Activated CD4-positive, alpha-beta memory T cell treated with anti-CD3 and anti-CD28 coated beads, Interleukin-2, amount 10 ng/mL, durations not matched to agents 7 days and 5 days (primary cell): ENCODE data around the gene TBCB. TPM values are rescaled to one million over a fixed set of nuclear protein-coding genes. Genes with fewer than 3 reads are reported as not detected.

Experiments used
- CTCF ChIA-PET: fragments of 350-600 bp; sonication (Branson Sonifier 250); formaldehyde crosslinking; loops from one replicate; lab custom pipeline; 2021; ENCODE audit warnings: antibody characterized with exemption, inconsistent platforms; lab: Charles Lee
- POLR2A ChIA-PET: fragments of 350-600 bp; sonication (Branson Sonifier 250); formaldehyde crosslinking; loops from one replicate; lab custom pipeline; 2021; ENCODE audit warnings: antibody characterized with exemption; lab: Charles Lee
- DNase-seq: peaks from one replicate; pipeline ENCODE4 v3.0.0-alpha.2; 2020
- H3K27ac Mint-ChIP-seq: one replicate; pipeline ENCODE4 v1.8.0; 2021; ENCODE audit warnings: mild to moderate bottlenecking, mixed read lengths
- H3K27me3 Mint-ChIP-seq: one replicate; pipeline ENCODE4 v1.8.0; 2021; ENCODE audit warnings: mixed read lengths
- H3K36me3 Mint-ChIP-seq: one replicate; pipeline ENCODE4 v1.8.0; 2021; ENCODE audit warnings: low read depth, mixed read lengths
- H3K4me1 Mint-ChIP-seq: one replicate; pipeline ENCODE4 v1.8.0; 2021; ENCODE audit warnings: mixed read lengths
- H3K4me3 Mint-ChIP-seq: one replicate; pipeline ENCODE4 v1.8.0; 2021; ENCODE audit warnings: mild to moderate bottlenecking, mixed read lengths
- H3K9me3 Mint-ChIP-seq: one replicate; pipeline ENCODE4 v1.8.0; 2021; ENCODE audit warnings: mixed read lengths
- total RNA-seq, 2 experiments: library from RNA; stranded (reverse); gene quantifications; one replicate each; pipeline ENCODE4 v1.2.3, GENCODE V29; 2021

The TBCB gene
- total RNA-seq, 2 experiments from 2014 or later: 185 to 200 TPM

- no peaks in the 10 kb centered on the region for H3K27me3 Mint-ChIP-seq
- H3K4me1 Mint-ChIP-seq: peaks cover 33% of the 10 kb centered on the region
- peak overlapping the region; percentile 5 for H3K4me3 Mint-ChIP-seq
- CTCF ChIA-PET: interaction anchor here (2.3 kb wide), 1 partner anchor 14 kb away, joined by 8 read pairs; no protein-coding TSS in a partner anchor
- POLR2A ChIA-PET: no interaction called here
- H3K36me3 Mint-ChIP-seq: peaks cover 58% of the 10 kb centered on the region
- no peak overlapping the region for H3K27ac Mint-ChIP-seq
- H3K9me3 Mint-ChIP-seq: no peaks in the 10 kb centered on the region
- DNase-seq: no peak
Measured at GRCh38 chr19:36142496-36142895, 27.2 kb downstream of the TBCB start.

GRCh38 chr19:36144624-36145023 lies 29.4 kb downstream of the TBCB start:
- CTCF ChIA-PET: interaction anchor here (1.1 to 1.8 kb wide), 2 partner anchors 17 to 34 kb away, joined by 5 to 11 read pairs; no protein-coding TSS in a partner anchor
- peaks cover 25% of the 10 kb centered on the region for H3K4me1 Mint-ChIP-seq
- no peak overlapping the region for H3K27ac Mint-ChIP-seq
- DNase-seq: no peak
- POLR2A ChIA-PET: no interaction called here
- no peaks in the 10 kb centered on the region for H3K27me3 Mint-ChIP-seq
- no peak overlapping the region for H3K4me3 Mint-ChIP-seq
- H3K9me3 Mint-ChIP-seq: no peaks in the 10 kb centered on the region
- H3K36me3 Mint-ChIP-seq: peaks cover 75% of the 10 kb centered on the region

- peaks cover 60% of the 10 kb centered on the region for H3K36me3 Mint-ChIP-seq
- H3K9me3 Mint-ChIP-seq: no peaks in the 10 kb centered on the region
- H3K27me3 Mint-ChIP-seq: no peaks in the 10 kb centered on the region
- ChIA-PET CTCF (interaction anchor here (1.0 kb wide), 1 partner anchor 22 kb away, joined by 3 read pairs; no protein-coding TSS in a partner anchor), POLR2A (interaction anchor here (0.8 kb wide), 1 partner anchor 19 kb away, joined by 3 read pairs; no protein-coding TSS in a partner anchor)
- no peak for DNase-seq
- H3K4me3 Mint-ChIP-seq: no peak overlapping the region
- peaks cover 8% of the 10 kb centered on the region for H3K4me1 Mint-ChIP-seq
- no peak overlapping the region for H3K27ac Mint-ChIP-seq
Measured at GRCh38 chr19:36149673-36150406, 34.6 kb downstream of the TBCB start.

- Mint-ChIP-seq H3K9me3 (no peaks in the 10 kb centered on the region), H3K36me3 (peaks cover 55% of the 10 kb centered on the region), H3K27ac (no peak overlapping the region), H3K4me3 (no peak overlapping the region), H3K4me1 (peaks cover 8% of the 10 kb centered on the region), H3K27me3 (no peaks in the 10 kb centered on the region)
- POLR2A ChIA-PET: interaction anchor here (1.0 kb wide), 1 partner anchor 13 kb away, joined by 3 read pairs; no protein-coding TSS in a partner anchor
- CTCF ChIA-PET: no interaction called here
- no peak for DNase-seq
Measured at GRCh38 chr19:36150586-36150985, 35.3 kb downstream of the TBCB start.

- no peak for DNase-seq
- POLR2A ChIA-PET: interaction anchor here (1.0 to 1.2 kb wide), 2 partner anchors 11 to 12 kb away, joined by 3 read pairs; partner anchors contain the start of gene CAPNS1
- CTCF ChIA-PET: no interaction called here
- Mint-ChIP-seq H3K27me3 (no peaks in the 10 kb centered on the region), H3K9me3 (no peaks in the 10 kb centered on the region), H3K27ac (no peak overlapping the region), H3K36me3 (peaks cover 47% of the 10 kb centered on the region), H3K4me1 (peaks cover 7% of the 10 kb centered on the region), H3K4me3 (no peak overlapping the region)
Measured at GRCh38 chr19:36151144-36152018, 36.1 kb downstream of the TBCB start.

- peaks cover 41% of the 10 kb centered on the region for H3K36me3 Mint-ChIP-seq
- peaks cover 5% of the 10 kb centered on the region for H3K4me1 Mint-ChIP-seq
- no peaks in the 10 kb centered on the region for H3K27me3 Mint-ChIP-seq
- CTCF ChIA-PET: no interaction called here
- no peaks in the 10 kb centered on the region for H3K9me3 Mint-ChIP-seq
- no peak overlapping the region for H3K4me3 Mint-ChIP-seq
- no peak for DNase-seq
- POLR2A ChIA-PET: interaction anchor here (1.2 kb wide), 1 partner anchor 12 kb away, joined by 3 read pairs; the partner anchor contains the start of gene CAPNS1
- H3K27ac Mint-ChIP-seq: no peak overlapping the region
Measured at GRCh38 chr19:36152019-36152351, 36.7 kb downstream of the TBCB start.

GRCh38 chr19:36152352-36153091 lies 37.3 kb downstream of the TBCB start, which contains the start of gene COX7A1:
Gene COX7A1 (minus strand): TSS chr19:36152447. CDS start chr19:36152407, 40 bp downstream.
- Mint-ChIP-seq H3K36me3 (peaks cover 36% of the 10 kb centered on the region), H3K9me3 (no peaks in the 10 kb centered on the region), H3K4me3 (no peak within 1 kb of the TSS), H3K27me3 (no peaks in the 10 kb centered on the region), H3K27ac (no peak within 1 kb of the TSS), H3K4me1 (peaks cover 3% of the 10 kb centered on the region)
- ChIA-PET CTCF (interaction anchor here (0.5 to 1.1 kb wide), 2 partner anchors 15 to 25 kb away, joined by 3 to 5 read pairs; no protein-coding TSS in a partner anchor), POLR2A (interaction anchor here (1.0 to 1.4 kb wide), 4 partner anchors 12 to 13 kb away, joined by 3 to 6 read pairs (median 3); partner anchors contain the start of gene CAPNS1)
- no peak for DNase-seq

- CTCF ChIA-PET: interaction anchor here (0.5 to 1.1 kb wide), 3 partner anchors 14 to 202 kb away, joined by 3 to 6 read pairs (median 5); no protein-coding TSS in a partner anchor
Measured at GRCh38 chr19:36153126-36153525, 37.9 kb downstream of the TBCB start.

GRCh38 chr19:36160821-36161596 lies 45.7 kb downstream of the TBCB start:
- no peaks in the 10 kb centered on the region for H3K27me3 Mint-ChIP-seq
- no peak overlapping the region for H3K4me3 Mint-ChIP-seq
- H3K9me3 Mint-ChIP-seq: no peaks in the 10 kb centered on the region
- POLR2A ChIA-PET: interaction anchor here (0.9 kb wide), 1 partner anchor 9 kb away, joined by 3 read pairs; no protein-coding TSS in a partner anchor
- no peak overlapping the region for H3K27ac Mint-ChIP-seq
- no peak for DNase-seq
- CTCF ChIA-PET: no interaction called here
- H3K4me1 Mint-ChIP-seq: no peaks in the 10 kb centered on the region
- H3K36me3 Mint-ChIP-seq: peaks cover 25% of the 10 kb centered on the region

More at GRCh38 chr19:36153126-36153525, 37.9 kb downstream of the TBCB start:
- no peak overlapping the region for H3K27ac Mint-ChIP-seq
- peaks cover 3% of the 10 kb centered on the region for H3K4me1 Mint-ChIP-seq
- peaks cover 31% of the 10 kb centered on the region for H3K36me3 Mint-ChIP-seq
- DNase-seq: no peak
- no peaks in the 10 kb centered on the region for H3K27me3 Mint-ChIP-seq
- H3K9me3 Mint-ChIP-seq: no peaks in the 10 kb centered on the region
- no peak overlapping the region for H3K4me3 Mint-ChIP-seq
- POLR2A ChIA-PET: interaction anchor here (1.0 to 1.4 kb wide), 3 partner anchors 11 to 13 kb away, joined by 3 to 6 read pairs (median 3); partner anchors contain the start of gene CAPNS1

- Mint-ChIP-seq H3K9me3 (no peaks in the 10 kb centered on the region), H3K36me3 (peaks cover 27% of the 10 kb centered on the region), H3K27ac (no peak overlapping the region), H3K27me3 (no peaks in the 10 kb centered on the region), H3K4me1 (no peaks in the 10 kb centered on the region), H3K4me3 (no peak overlapping the region)
- no peak for DNase-seq
- CTCF ChIA-PET: interaction anchor here (13.0 kb wide), 1 partner anchor 36 kb away, joined by 150 read pairs; no protein-coding TSS in a partner anchor
- POLR2A ChIA-PET: interaction anchor here (0.9 to 1.2 kb wide), 3 partner anchors 11 to 49 kb away, joined by 3 read pairs; partner anchors contain the start of gene POLR2I
Measured at GRCh38 chr19:36163813-36164212, 48.5 kb downstream of the TBCB start.

- peaks cover 5% of the 10 kb centered on the region for H3K4me1 Mint-ChIP-seq
- no peaks in the 10 kb centered on the region for H3K9me3 Mint-ChIP-seq
- no peak overlapping the region for H3K4me3 Mint-ChIP-seq
- no peak for DNase-seq
- POLR2A ChIA-PET: interaction anchor here (0.7 to 1.6 kb wide), 4 partner anchors 8 to 46 kb away, joined by 3 to 10 read pairs (median 4); partner anchors contain the start of gene ZNF146
- CTCF ChIA-PET: interaction anchor here (1.0 to 13.0 kb wide), 8 partner anchors 15 to 216 kb away, joined by 3 to 150 read pairs (median 4); partner anchors contain the start of genes CAPNS1, ZNF146 and ZNF565
- peaks cover 2% of the 10 kb centered on the region for H3K36me3 Mint-ChIP-seq
- H3K27me3 Mint-ChIP-seq: no peaks in the 10 kb centered on the region
- H3K27ac Mint-ChIP-seq: no peak overlapping the region
Measured at GRCh38 chr19:36169084-36169760, 54.0 kb downstream of the TBCB start.
